ENCODE data around the gene PAM. TPM values are rescaled to one million over a fixed set of nuclear protein-coding genes. Genes with fewer than 3 reads are reported as not detected.

The PAM gene
- total RNA-seq, 1 donor from 2014 or later: 1,055 TPM

GRCh38 chr5:102799017-102799416 lies 43.9 kb downstream of the PAM start:
- ATAC-seq (peak; percentile 75), DNase-seq (no peak)
- intact Hi-C loops (cut with micrococcal nuclease): no loop called here

GRCh38 chr5:102800427-102800826 lies 45.3 kb downstream of the PAM start:
- ATAC-seq (no peak), DNase-seq (no peak)
- intact Hi-C loops (cut with micrococcal nuclease): no loop called here

- intact Hi-C loops (cut with micrococcal nuclease): no loop called here
- ATAC-seq (no peak), DNase-seq (no peak)
Measured at GRCh38 chr5:102801371-102801770, 46.3 kb downstream of the PAM start.

GRCh38 chr5:102802708-102803458 lies 47.8 kb downstream of the PAM start:
- intact Hi-C loops (cut with micrococcal nuclease): no loop called here
- DNase-seq (no peak), ATAC-seq (no peak)

GRCh38 chr5:102807878-102808502 lies 52.9 kb downstream of the PAM start:
- peak; percentile 41 for ATAC-seq
- intact Hi-C loops (cut with micrococcal nuclease): no loop called here
- no peak for DNase-seq

GRCh38 chr5:102809033-102809432 lies 53.9 kb downstream of the PAM start:
- DNase-seq (no peak), ATAC-seq (peak; percentile 59)
- intact Hi-C loops (cut with micrococcal nuclease): no loop called here

GRCh38 chr5:102811972-102812371 lies 56.9 kb downstream of the PAM start:
- no peak for DNase-seq
- intact Hi-C loops (cut with micrococcal nuclease): no loop called here
- ATAC-seq: no peak

GRCh38 chr5:102813740-102814139 lies 58.6 kb downstream of the PAM start:
- intact Hi-C loops (cut with micrococcal nuclease): no loop called here
- ATAC-seq: no peak
- no peak for DNase-seq

GRCh38 chr5:102815084-102815483 lies 60.0 kb downstream of the PAM start:
- ATAC-seq (no peak), DNase-seq (no peak)
- intact Hi-C loops (cut with micrococcal nuclease): no loop called here

GRCh38 chr5:102815540-102816332 lies 60.6 kb downstream of the PAM start:
- ATAC-seq (no peak), DNase-seq (no peak)
- intact Hi-C loops (cut with micrococcal nuclease): no loop called here

GRCh38 chr5:102818345-102818744 lies 63.2 kb downstream of the PAM start:
- DNase-seq (no peak), ATAC-seq (peak; percentile 46)
- intact Hi-C loops (cut with micrococcal nuclease): no loop called here

GRCh38 chr5:102818934-102819333 lies 63.8 kb downstream of the PAM start:
- no peak for ATAC-seq
- intact Hi-C loops (cut with micrococcal nuclease): no loop called here
- no peak for DNase-seq

- DNase-seq: no peak
- ATAC-seq: no peak
- intact Hi-C loops (cut with micrococcal nuclease): no loop called here
Measured at GRCh38 chr5:102819634-102820033, 64.5 kb downstream of the PAM start.

GRCh38 chr5:102823441-102823874 lies 68.4 kb downstream of the PAM start:
- no peak for DNase-seq
- intact Hi-C loops (cut with micrococcal nuclease): no loop called here
- ATAC-seq: peak; percentile 61

- no peak for DNase-seq
- ATAC-seq: no peak
- intact Hi-C loops (cut with micrococcal nuclease): no loop called here
Measured at GRCh38 chr5:102826629-102827028, 71.5 kb downstream of the PAM start.

- DNase-seq (no peak), ATAC-seq (no peak)
- intact Hi-C loops (cut with micrococcal nuclease): no loop called here
Measured at GRCh38 chr5:102830241-102830640, 75.1 kb downstream of the PAM start.

GRCh38 chr5:102832445-102832844 lies 77.3 kb downstream of the PAM start:
- ATAC-seq (no peak), DNase-seq (no peak)
- intact Hi-C loops (cut with micrococcal nuclease): no loop called here

GRCh38 chr5:102833146-102833545 lies 78.0 kb downstream of the PAM start:
- ATAC-seq (no peak), DNase-seq (no peak)
- intact Hi-C loops (cut with micrococcal nuclease): no loop called here

GRCh38 chr5:102834438-102834964 lies 79.4 kb downstream of the PAM start:
- intact Hi-C loops (cut with micrococcal nuclease): no loop called here
- DNase-seq: no peak

GRCh38 chr5:102835717-102836116 lies 80.6 kb downstream of the PAM start:
- intact Hi-C loops (cut with micrococcal nuclease): no loop called here
- DNase-seq (no peak), ATAC-seq (no peak)

More at GRCh38 chr5:102834438-102834964, 79.4 kb downstream of the PAM start:
- no peak for ATAC-seq

Measured in left ventricle myocardium superior (tissue), 1 donor.